GM12865 (cell line): Measurements from ENCODE around the gene OPRL1.

ENCODE experiments used
- DNase-seq: peaks from one replicate; pipeline ENCODE4 v3.0.0; 2010; ENCODE audit warnings: low read depth
- H3K4me3 ChIP-seq: 2 replicates; pipeline ENCODE4 v1.5.1; 2011; ENCODE audit warnings: mild to moderate bottlenecking, low read depth, low read length, control low read depth
- CTCF ChIP-seq: IDR thresholded peaks from 2 replicates; pipeline ENCODE4 v1.5.1; 2011; ENCODE audit warnings: low read length, control low read depth, low read depth, inconsistent platforms; ENCODE audit not compliant: insufficient read depth; ENCODE audit errors: missing control alignments

Gene OPRL1

GRCh38 chr20:64065062-64065973 lies 14.6 kb upstream of the OPRL1 start:
- no peak for TF ChIP-seq CTCF
- no peak overlapping the region for H3K4me3 ChIP-seq
- no peak for DNase-seq

- DNase-seq = peak; percentile 92
- no peak for TF ChIP-seq CTCF
- H3K4me3 ChIP-seq = no peak overlapping the region
Observed at GRCh38 chr20:64065974-64066343, 13.9 kb upstream of the OPRL1 start.

- no peak overlapping the region for H3K4me3 ChIP-seq
- TF ChIP-seq CTCF = no peak
- DNase-seq = no peak
Observed at GRCh38 chr20:64067005-64067632, 12.8 kb upstream of the OPRL1 start.

- no peak for TF ChIP-seq CTCF
- no peak for DNase-seq
- H3K4me3 ChIP-seq = no peak overlapping the region
Observed at GRCh38 chr20:64067733-64068307, 12.1 kb upstream of the OPRL1 start.

GRCh38 chr20:64068386-64069208 lies 11.3 kb upstream of the OPRL1 start:
- no peak for TF ChIP-seq CTCF
- DNase-seq = no peak
- H3K4me3 ChIP-seq = no peak overlapping the region

GRCh38 chr20:64069209-64069613 lies 10.7 kb upstream of the OPRL1 start:
- no peak overlapping the region for H3K4me3 ChIP-seq
- no peak for DNase-seq
- no peak for TF ChIP-seq CTCF
